ENCODE measurements around the gene IFIT2.

Gene IFIT2

DNA sequence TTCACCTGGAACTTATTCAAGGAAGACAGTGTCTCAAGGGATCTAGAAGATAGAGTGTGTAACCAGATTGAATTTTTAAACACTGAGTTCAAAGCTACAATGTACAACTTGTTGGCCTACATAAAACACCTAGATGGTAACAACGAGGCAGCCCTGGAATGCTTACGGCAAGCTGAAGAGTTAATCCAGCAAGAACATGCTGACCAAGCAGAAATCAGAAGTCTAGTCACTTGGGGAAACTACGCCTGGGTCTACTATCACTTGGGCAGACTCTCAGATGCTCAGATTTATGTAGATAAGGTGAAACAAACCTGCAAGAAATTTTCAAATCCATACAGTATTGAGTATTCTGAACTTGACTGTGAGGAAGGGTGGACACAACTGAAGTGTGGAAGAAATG, 36.9 kb downstream of the IFIT2 start:
- Histone ChIP-seq H3K9me3 (ENCODE audit: low read length) (no peaks in the 10 kb centered on the region), H3K9ac (ENCODE audit: low read length) (no peak overlapping the region), H3K27me3 (ENCODE audit: insufficient read depth, low read length) (no peaks in the 10 kb centered on the region), H3K79me2 (ENCODE audit: insufficient read depth, low read length) (no peaks in the 10 kb centered on the region), H3K4me2 (ENCODE audit: low read length) (no peak overlapping the region), H3K27ac (ENCODE audit: low read depth, low read length, poor library complexity, severe bottlenecking) (no peak overlapping the region), H4K20me1 (ENCODE audit: insufficient read depth, low read length) (no peaks in the 10 kb centered on the region), H3K4me3 (ENCODE audit: low read depth, low read length, poor library complexity, severe bottlenecking) (no peak overlapping the region), H3K9me2 (ENCODE audit: low read depth, low read length) (no peaks in the 10 kb centered on the region), H3F3A (ENCODE audit: insufficient read depth, low read length) (no peaks in the 10 kb centered on the region), H3K36me3 (ENCODE audit: insufficient read depth, low read length) (no peaks in the 10 kb centered on the region), H3K4me1 (ENCODE audit: insufficient read depth, low read length, severe bottlenecking) (no peaks in the 10 kb centered on the region), H2AFZ (ENCODE audit: low read length) (no peak overlapping the region)
- no peak for TF ChIP-seq EZH2 (IDR thresholded peaks at IDR 0.05; ENCODE audit: borderline replicate concordance, low read length)
- TF ChIP-seq, protein P1, sequence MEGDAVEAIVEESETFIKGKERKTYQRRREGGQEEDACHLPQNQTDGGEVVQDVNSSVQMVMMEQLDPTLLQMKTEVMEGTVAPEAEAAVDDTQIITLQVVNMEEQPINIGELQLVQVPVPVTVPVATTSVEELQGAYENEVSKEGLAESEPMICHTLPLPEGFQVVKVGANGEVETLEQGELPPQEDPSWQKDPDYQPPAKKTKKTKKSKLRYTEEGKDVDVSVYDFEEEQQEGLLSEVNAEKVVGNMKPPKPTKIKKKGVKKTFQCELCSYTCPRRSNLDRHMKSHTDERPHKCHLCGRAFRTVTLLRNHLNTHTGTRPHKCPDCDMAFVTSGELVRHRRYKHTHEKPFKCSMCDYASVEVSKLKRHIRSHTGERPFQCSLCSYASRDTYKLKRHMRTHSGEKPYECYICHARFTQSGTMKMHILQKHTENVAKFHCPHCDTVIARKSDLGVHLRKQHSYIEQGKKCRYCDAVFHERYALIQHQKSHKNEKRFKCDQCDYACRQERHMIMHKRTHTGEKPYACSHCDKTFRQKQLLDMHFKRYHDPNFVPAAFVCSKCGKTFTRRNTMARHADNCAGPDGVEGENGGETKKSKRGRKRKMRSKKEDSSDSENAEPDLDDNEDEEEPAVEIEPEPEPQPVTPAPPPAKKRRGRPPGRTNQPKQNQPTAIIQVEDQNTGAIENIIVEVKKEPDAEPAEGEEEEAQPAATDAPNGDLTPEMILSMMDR (IDR thresholded peaks at IDR 0.05; ENCODE audit: low read length), result no peak

DNA sequence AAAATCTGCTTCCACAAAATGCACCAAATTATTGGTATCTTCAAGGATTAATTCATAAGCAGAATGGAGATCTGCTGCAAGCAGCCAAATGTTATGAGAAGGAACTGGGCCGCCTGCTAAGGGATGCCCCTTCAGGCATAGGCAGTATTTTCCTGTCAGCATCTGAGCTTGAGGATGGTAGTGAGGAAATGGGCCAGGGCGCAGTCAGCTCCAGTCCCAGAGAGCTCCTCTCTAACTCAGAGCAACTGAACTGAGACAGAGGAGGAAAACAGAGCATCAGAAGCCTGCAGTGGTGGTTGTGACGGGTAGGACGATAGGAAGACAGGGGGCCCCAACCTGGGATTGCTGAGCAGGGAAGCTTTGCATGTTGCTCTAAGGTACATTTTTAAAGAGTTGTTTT, 38.0 kb downstream of the IFIT2 start:
- Histone ChIP-seq H3K4me2 (ENCODE audit: low read length) (no peak overlapping the region), H3K9me2 (ENCODE audit: low read depth, low read length) (no peaks in the 10 kb centered on the region), H3K9ac (ENCODE audit: low read length) (no peak overlapping the region), H3K27me3 (ENCODE audit: insufficient read depth, low read length) (no peaks in the 10 kb centered on the region), H3K27ac (ENCODE audit: low read depth, low read length, poor library complexity, severe bottlenecking) (no peak overlapping the region), H3K36me3 (ENCODE audit: insufficient read depth, low read length) (no peaks in the 10 kb centered on the region), H3F3A (ENCODE audit: insufficient read depth, low read length) (no peaks in the 10 kb centered on the region), H2AFZ (ENCODE audit: low read length) (no peak overlapping the region), H3K4me1 (ENCODE audit: insufficient read depth, low read length, severe bottlenecking) (no peaks in the 10 kb centered on the region), H3K79me2 (ENCODE audit: insufficient read depth, low read length) (no peaks in the 10 kb centered on the region), H4K20me1 (ENCODE audit: insufficient read depth, low read length) (no peaks in the 10 kb centered on the region), H3K4me3 (ENCODE audit: low read depth, low read length, poor library complexity, severe bottlenecking) (no peak overlapping the region), H3K9me3 (ENCODE audit: low read length) (no peaks in the 10 kb centered on the region)
- TF ChIP-seq, protein P1 (IDR thresholded peaks at IDR 0.05; ENCODE audit: low read length), result no peak
- TF ChIP-seq EZH2 (IDR thresholded peaks at IDR 0.05; ENCODE audit: borderline replicate concordance, low read length), result no peak

- H2AFZ ChIP-seq (ENCODE audit: low read length), result no peak overlapping the region
- no peaks in the 10 kb centered on the region for H3K79me2 ChIP-seq (ENCODE audit: insufficient read depth, low read length)
- no peaks in the 10 kb centered on the region for H3K9me3 ChIP-seq (ENCODE audit: low read length)
- no peak for TF ChIP-seq EZH2 (IDR thresholded peaks at IDR 0.05; ENCODE audit: borderline replicate concordance, low read length)
- TF ChIP-seq, protein P1 (IDR thresholded peaks at IDR 0.05; ENCODE audit: low read length), result no peak
- H3K4me3 ChIP-seq (ENCODE audit: low read depth, low read length, poor library complexity, severe bottlenecking), result no peak overlapping the region
- no peak overlapping the region for H3K27ac ChIP-seq (ENCODE audit: low read depth, low read length, poor library complexity, severe bottlenecking)
- H3F3A ChIP-seq (ENCODE audit: insufficient read depth, low read length), result no peaks in the 10 kb centered on the region
- no peaks in the 10 kb centered on the region for H3K36me3 ChIP-seq (ENCODE audit: insufficient read depth, low read length)
- no peaks in the 10 kb centered on the region for H3K4me1 ChIP-seq (ENCODE audit: insufficient read depth, low read length, severe bottlenecking)
- H3K27me3 ChIP-seq (ENCODE audit: insufficient read depth, low read length), result no peaks in the 10 kb centered on the region
- H3K4me2 ChIP-seq (ENCODE audit: low read length), result no peak overlapping the region
- H4K20me1 ChIP-seq (ENCODE audit: insufficient read depth, low read length), result no peaks in the 10 kb centered on the region
- no peak overlapping the region for H3K9ac ChIP-seq (ENCODE audit: low read length)
- no peaks in the 10 kb centered on the region for H3K9me2 ChIP-seq (ENCODE audit: low read depth, low read length)
Measured at GRCh38 chr10:89341649-89342048, 39.8 kb downstream of the IFIT2 start.
